ENCODE data around the gene GZMA. TPM values are rescaled to one million over a fixed set of nuclear protein-coding genes. Genes with fewer than 3 reads are reported as not detected.

Gene GZMA
- total RNA-seq, result not detected in 2 replicates

DNA sequence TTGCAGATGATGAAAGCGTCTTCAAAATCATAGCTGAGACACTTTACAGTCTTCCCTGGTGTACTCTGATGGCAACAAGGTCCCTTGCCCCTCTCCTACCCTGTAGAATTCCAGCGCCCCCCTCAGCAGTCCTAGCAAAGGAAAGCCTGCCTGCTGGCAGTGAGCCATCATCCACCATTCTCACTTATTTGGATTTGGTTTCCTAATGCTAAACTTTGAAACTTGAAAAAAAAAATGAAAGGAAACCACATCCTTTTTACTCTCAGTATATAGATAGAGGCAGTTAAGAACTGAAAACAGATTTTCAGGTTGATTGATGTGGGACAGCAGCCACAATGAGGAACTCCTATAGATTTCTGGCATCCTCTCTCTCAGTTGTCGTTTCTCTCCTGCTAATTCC, at the start of gene GZMA:
Gene GZMA, plus strand, starts transcription at position 299 of the 400 bp plus-strand sequence. Its CDS starts 37 bp downstream, at position 336.

Other genes starting within 250 kb of the GZMA start
- 0.65 TPM in 1 of 2 replicates, not detected in the other for gene ESM1, start 117.1 kb upstream of the GZMA start, total RNA-seq
- gene GZMK, start 78.4 kb upstream of the GZMA start, total RNA-seq, result not detected in 2 replicates
- 60.6 and 67.5 TPM in 2 replicates for gene GPX8, start 57.5 kb downstream of the GZMA start, total RNA-seq
- gene CDC20B, start 70.5 kb downstream of the GZMA start, total RNA-seq, result not detected in 2 replicates
- not detected in 2 replicates for gene MCIDAS, start 124.7 kb downstream of the GZMA start, total RNA-seq
- gene CCNO, start 131.0 kb downstream of the GZMA start, total RNA-seq, result 0.65 and 1.3 TPM in 2 replicates
- gene DHX29, start 205.0 kb downstream of the GZMA start, total RNA-seq, result 11.3 and 14.7 TPM in 2 replicates
- 21.8 and 30.6 TPM in 2 replicates for gene MTREX, start 205.3 kb downstream of the GZMA start, total RNA-seq